ENCODE data around the gene CXCR6.

Gene CXCR6

GRCh38 chr3:45972534-45973402 lies 29.5 kb downstream of the CXCR6 start:
- FAIRE-seq, result no peak

GRCh38 chr3:45974686-45975085 lies 31.4 kb downstream of the CXCR6 start:
- FAIRE-seq, result no peak

- no peak for FAIRE-seq
Measured at GRCh38 chr3:45975686-45976085, 32.4 kb downstream of the CXCR6 start.

- FAIRE-seq, result no peak
Measured at GRCh38 chr3:45976191-45977091, 33.2 kb downstream of the CXCR6 start.

GRCh38 chr3:45978006-45978761 lies 34.9 kb downstream of the CXCR6 start:
- FAIRE-seq, result no peak

- FAIRE-seq, result no peak
Measured at GRCh38 chr3:45979378-45979777, 36.1 kb downstream of the CXCR6 start.

GRCh38 chr3:45980229-45980813 lies 37.1 kb downstream of the CXCR6 start:
- FAIRE-seq, result no peak

GRCh38 chr3:45980819-45981218 lies 37.6 kb downstream of the CXCR6 start:
- FAIRE-seq, result no peak

GRCh38 chr3:45981346-45982074 lies 38.2 kb downstream of the CXCR6 start:
- no peak for FAIRE-seq

- FAIRE-seq, result no peak
Measured at GRCh38 chr3:45983770-45984169, 40.5 kb downstream of the CXCR6 start.

GRCh38 chr3:45984331-45985312 lies 41.4 kb downstream of the CXCR6 start:
- no peak for FAIRE-seq

- FAIRE-seq, result no peak
Measured at GRCh38 chr3:45985532-45986302, 42.5 kb downstream of the CXCR6 start.

GRCh38 chr3:45986303-45986982 lies 43.2 kb downstream of the CXCR6 start:
- peak; percentile 98 for FAIRE-seq

GRCh38 chr3:45987368-45988291 lies 44.4 kb downstream of the CXCR6 start:
- FAIRE-seq, result no peak

- no peak for FAIRE-seq
Measured at GRCh38 chr3:45988362-45988761, 45.1 kb downstream of the CXCR6 start.

GRCh38 chr3:45988804-45989203 lies 45.5 kb downstream of the CXCR6 start:
- peak; percentile 30 for FAIRE-seq

- no peak for FAIRE-seq
Measured at GRCh38 chr3:45990181-45990580, 46.9 kb downstream of the CXCR6 start.

- FAIRE-seq, result no peak
Measured at GRCh38 chr3:45991341-45991740, 48.1 kb downstream of the CXCR6 start.

Data from islet of Langerhans (tissue), 1 donor.